OCI-LY7 (cell line): ENCODE data around the gene RNF223.

Source experiments
- EZH2phosphoT487 ChIP-seq: fragments of 200-600 bp; sonication (generic); IDR thresholded peaks from 2 replicates; pipeline ENCODE4 v1.6.1; 2018; ENCODE audit warnings: low read depth, borderline replicate concordance, mild to moderate bottlenecking, mixed run types, antibody characterized with exemption, low read length, moderate library complexity, mixed read lengths
- TF ChIP-seq, protein P1 (sequence below): fragments of 200-600 bp; sonication (generic); conservative IDR thresholded peaks from 2 replicates; pipeline ENCODE4 v1.5.1; 2014; ENCODE audit warnings: mild to moderate bottlenecking, antibody characterized with exemption, low read length, moderate library complexity, mixed read lengths

DNA sequence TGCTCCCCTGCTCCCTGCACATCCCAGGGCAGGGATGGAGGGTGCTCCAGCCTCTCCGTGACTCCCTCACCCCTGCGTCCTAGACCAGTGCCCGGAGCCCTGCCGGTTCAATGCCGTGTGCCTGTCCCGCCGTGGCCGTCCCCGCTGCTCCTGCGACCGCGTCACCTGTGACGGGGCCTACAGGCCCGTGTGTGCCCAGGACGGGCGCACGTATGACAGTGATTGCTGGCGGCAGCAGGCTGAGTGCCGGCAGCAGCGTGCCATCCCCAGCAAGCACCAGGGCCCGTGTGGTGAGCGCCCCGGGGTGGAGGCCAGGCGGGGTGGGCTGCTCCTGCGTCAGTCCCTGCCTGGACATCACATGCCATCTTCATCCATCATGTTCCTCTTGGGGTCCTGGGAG, 32.2 kb downstream of the RNF223 start:
- TF ChIP-seq, protein P1, sequence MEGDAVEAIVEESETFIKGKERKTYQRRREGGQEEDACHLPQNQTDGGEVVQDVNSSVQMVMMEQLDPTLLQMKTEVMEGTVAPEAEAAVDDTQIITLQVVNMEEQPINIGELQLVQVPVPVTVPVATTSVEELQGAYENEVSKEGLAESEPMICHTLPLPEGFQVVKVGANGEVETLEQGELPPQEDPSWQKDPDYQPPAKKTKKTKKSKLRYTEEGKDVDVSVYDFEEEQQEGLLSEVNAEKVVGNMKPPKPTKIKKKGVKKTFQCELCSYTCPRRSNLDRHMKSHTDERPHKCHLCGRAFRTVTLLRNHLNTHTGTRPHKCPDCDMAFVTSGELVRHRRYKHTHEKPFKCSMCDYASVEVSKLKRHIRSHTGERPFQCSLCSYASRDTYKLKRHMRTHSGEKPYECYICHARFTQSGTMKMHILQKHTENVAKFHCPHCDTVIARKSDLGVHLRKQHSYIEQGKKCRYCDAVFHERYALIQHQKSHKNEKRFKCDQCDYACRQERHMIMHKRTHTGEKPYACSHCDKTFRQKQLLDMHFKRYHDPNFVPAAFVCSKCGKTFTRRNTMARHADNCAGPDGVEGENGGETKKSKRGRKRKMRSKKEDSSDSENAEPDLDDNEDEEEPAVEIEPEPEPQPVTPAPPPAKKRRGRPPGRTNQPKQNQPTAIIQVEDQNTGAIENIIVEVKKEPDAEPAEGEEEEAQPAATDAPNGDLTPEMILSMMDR: no peak
- no peak for TF ChIP-seq EZH2phosphoT487
